Ovary (tissue), 3 donors: ENCODE results near the gene BRAF.

Experiments
- CTCF ChIP-seq, 3 donors: fragments of 450-650 bp in 2 of 3; fragments of 200-600 bp in 1 of 3; IDR thresholded peaks; one replicate each; pipeline versions ENCODE4 v1.5.1 to v1.8.0; 2016 to 2022; ENCODE audit warnings: antibody characterized with exemption in 3 of 3, mild to moderate bottlenecking in 1 of 3
- POLR2A ChIP-seq: fragments of 450-650 bp; IDR thresholded peaks from one replicate; pipeline ENCODE4 v1.6.1; 2017; ENCODE audit warnings: antibody characterized with exemption, mild to moderate bottlenecking, moderate library complexity
- donor health status: DM: no; HTN: no; CAD: no.

GRCh38 chr7:140702774-140703173 lies 222.0 kb downstream of the BRAF start:
- TF ChIP-seq CTCF (IDR thresholded peaks at IDR 0.05) (no peak), POLR2A (no peak)
